Skeletal muscle satellite cell (primary cell): ENCODE data around the gene IL9R. TPM values are rescaled to one million over a fixed set of nuclear protein-coding genes. Genes with fewer than 3 reads are reported as not detected.

ENCODE experiments used
- H3K27me3 ChIP-seq: 2 replicates; pipeline ENCODE4 v1.7.0; 2013; ENCODE audit warnings: low read length; ENCODE audit not compliant: control insufficient read depth, insufficient read depth
- H3K36me3 ChIP-seq: 2 replicates; pipeline ENCODE4 v1.7.0; 2013; ENCODE audit warnings: mild to moderate bottlenecking, control low read depth, low read length; ENCODE audit not compliant: insufficient read depth
- H3K4me1 ChIP-seq: 2 replicates; pipeline ENCODE4 v1.7.0; 2013; ENCODE audit warnings: low read length; ENCODE audit not compliant: control insufficient read depth, insufficient read depth
- H3K4me2 ChIP-seq: 2 replicates; pipeline ENCODE4 v1.7.0; 2013; ENCODE audit warnings: mild to moderate bottlenecking, low read length
- H3K4me3 ChIP-seq: 2 replicates; pipeline ENCODE4 v1.7.0; 2013; ENCODE audit warnings: low read length
- H3K9ac ChIP-seq: 2 replicates; pipeline ENCODE4 v1.7.0; 2013; ENCODE audit warnings: mild to moderate bottlenecking, low read depth, low read length, moderate library complexity
- H3K9me3 ChIP-seq: replicated peaks from 2 replicates; pipeline ENCODE4 v1.7.0; 2013; ENCODE audit warnings: mild to moderate bottlenecking, control low read depth, low read length
- total RNA-seq: library from RNA; depleted of rRNA; stranded (reverse); fragments of >200 nt; gene quantifications from 2 replicates; pipeline ENCODE4 v1.2.3, GENCODE V29; 2012; rRNA removed

The IL9R gene, protein sequence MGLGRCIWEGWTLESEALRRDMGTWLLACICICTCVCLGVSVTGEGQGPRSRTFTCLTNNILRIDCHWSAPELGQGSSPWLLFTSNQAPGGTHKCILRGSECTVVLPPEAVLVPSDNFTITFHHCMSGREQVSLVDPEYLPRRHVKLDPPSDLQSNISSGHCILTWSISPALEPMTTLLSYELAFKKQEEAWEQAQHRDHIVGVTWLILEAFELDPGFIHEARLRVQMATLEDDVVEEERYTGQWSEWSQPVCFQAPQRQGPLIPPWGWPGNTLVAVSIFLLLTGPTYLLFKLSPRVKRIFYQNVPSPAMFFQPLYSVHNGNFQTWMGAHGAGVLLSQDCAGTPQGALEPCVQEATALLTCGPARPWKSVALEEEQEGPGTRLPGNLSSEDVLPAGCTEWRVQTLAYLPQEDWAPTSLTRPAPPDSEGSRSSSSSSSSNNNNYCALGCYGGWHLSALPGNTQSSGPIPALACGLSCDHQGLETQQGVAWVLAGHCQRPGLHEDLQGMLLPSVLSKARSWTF
- total RNA-seq = not detected in 2 replicates

GRCh38 chrX:155997436-155997835 lies at the start of gene IL9R:
IL9R (plus strand) TSS chrX:155997696; CDS start chrX:155997760, 64 bp downstream.
- H3K9me3 ChIP-seq = no peaks in the 10 kb centered on the region
- H3K4me2 ChIP-seq = no peak within 1 kb of the TSS
- no peaks in the 10 kb centered on the region for H3K27me3 ChIP-seq
- no peaks in the 10 kb centered on the region for H3K36me3 ChIP-seq
- H3K4me3 ChIP-seq = no peak within 1 kb of the TSS
- no peak within 1 kb of the TSS for H3K9ac ChIP-seq
- no peaks in the 10 kb centered on the region for H3K4me1 ChIP-seq

GRCh38 chrX:155949098-155949497 lies 48.4 kb upstream of the IL9R start:
- Histone ChIP-seq H3K9me3 (no peaks in the 10 kb centered on the region), H3K4me3 (no peak overlapping the region)

DNA sequence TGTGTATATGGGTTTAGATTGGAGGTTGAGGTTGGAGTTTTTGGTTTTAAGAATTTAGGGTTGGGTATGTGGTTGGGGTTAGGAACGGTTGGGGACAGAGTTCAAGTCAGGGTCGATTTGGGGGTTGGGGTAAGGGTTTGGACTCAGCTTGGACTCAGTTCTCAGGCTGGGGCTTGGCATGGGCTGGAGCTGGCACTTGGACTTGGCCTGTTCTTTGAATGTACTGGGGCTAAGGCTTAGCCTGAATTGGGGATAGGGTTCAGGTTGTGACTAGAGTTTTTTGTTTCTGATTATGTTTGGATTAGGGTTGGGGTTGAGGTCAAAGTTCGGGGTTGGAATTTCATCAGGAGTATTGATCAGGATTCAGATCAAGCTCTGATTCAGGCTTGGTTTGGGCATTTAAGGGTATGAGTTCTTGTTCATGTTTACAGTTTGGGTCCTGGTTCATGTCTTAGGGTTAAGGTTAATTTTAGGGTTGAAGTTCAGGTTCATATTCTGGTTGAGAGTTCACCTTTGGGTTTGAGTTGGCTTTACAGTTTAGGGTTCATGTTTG lies 46.2 kb upstream of the IL9R start:
- H3K4me1 ChIP-seq = no peaks in the 10 kb centered on the region
- no peak overlapping the region for H3K4me3 ChIP-seq
- H3K9me3 ChIP-seq = no peaks in the 10 kb centered on the region
- H3K4me2 ChIP-seq = no peak overlapping the region
- no peaks in the 10 kb centered on the region for H3K36me3 ChIP-seq
- no peaks in the 10 kb centered on the region for H3K27me3 ChIP-seq
- H3K9ac ChIP-seq = no peak overlapping the region

More at GRCh38 chrX:155949098-155949497, 48.4 kb upstream of the IL9R start:
- Histone ChIP-seq H3K27me3 (no peaks in the 10 kb centered on the region), H3K4me1 (no peaks in the 10 kb centered on the region), H3K9ac (no peak overlapping the region), H3K36me3 (no peaks in the 10 kb centered on the region), H3K4me2 (no peak overlapping the region)

DNA sequence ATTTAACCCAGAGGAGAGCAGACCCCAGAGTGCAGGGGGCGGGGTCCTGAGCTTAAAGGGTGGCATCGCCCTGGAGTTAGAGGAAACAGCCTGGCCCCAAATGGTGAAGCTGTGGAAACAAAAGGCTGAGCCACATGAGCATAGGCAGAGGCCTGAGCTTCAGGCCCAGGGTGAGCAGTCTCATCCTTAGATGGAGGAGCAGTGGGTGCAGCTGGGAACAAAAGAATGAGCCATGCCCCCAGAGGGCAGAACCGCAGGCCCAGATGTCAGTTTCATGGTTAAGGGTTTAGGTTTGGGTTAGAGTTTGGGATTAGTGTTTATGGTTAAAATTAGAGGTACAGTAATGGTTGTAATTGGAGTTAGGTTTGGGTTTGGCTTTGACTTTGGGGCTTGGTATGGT lies 44.4 kb upstream of the IL9R start:
- Histone ChIP-seq H3K4me2 (no peak overlapping the region), H3K27me3 (no peaks in the 10 kb centered on the region)

GRCh38 chrX:155954793-155955192 lies 42.7 kb upstream of the IL9R start:
- Histone ChIP-seq H3K4me3 (no peak overlapping the region), H3K36me3 (no peaks in the 10 kb centered on the region), H3K27me3 (no peaks in the 10 kb centered on the region), H3K9me3 (no peaks in the 10 kb centered on the region), H3K4me1 (no peaks in the 10 kb centered on the region), H3K4me2 (no peak overlapping the region), H3K9ac (no peak overlapping the region)

More for the DNA sequence above, 44.4 kb upstream of the IL9R start:
- no peaks in the 10 kb centered on the region for H3K9me3 ChIP-seq
- H3K9ac ChIP-seq = no peak overlapping the region
- no peaks in the 10 kb centered on the region for H3K36me3 ChIP-seq
- no peaks in the 10 kb centered on the region for H3K4me1 ChIP-seq
- H3K4me3 ChIP-seq = no peak overlapping the region

DNA sequence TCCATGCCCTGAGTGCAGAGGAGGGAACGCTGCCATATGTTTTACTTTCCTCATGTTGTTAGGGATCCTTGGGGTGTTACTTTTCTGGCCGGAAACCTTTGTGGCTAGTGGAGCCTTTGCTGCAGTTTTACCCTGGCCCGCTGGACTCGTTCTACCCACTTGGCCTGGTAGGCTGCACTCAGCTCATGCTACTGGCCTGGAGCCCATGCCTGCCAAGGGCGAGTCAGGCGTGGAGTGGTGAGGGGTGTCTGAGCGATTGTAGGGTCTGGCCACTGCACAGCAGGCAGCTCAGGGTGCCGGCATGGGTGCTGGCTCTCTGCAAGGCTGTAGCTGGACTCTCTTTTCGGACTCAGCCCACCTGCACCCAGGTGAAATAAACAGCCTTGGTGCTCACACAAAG lies 41.4 kb upstream of the IL9R start:
- Histone ChIP-seq H3K4me2 (no peak overlapping the region), H3K4me1 (no peaks in the 10 kb centered on the region)

GRCh38 chrX:155956649-155957048 lies 40.8 kb upstream of the IL9R start:
- H3K4me1 ChIP-seq = no peaks in the 10 kb centered on the region
- H3K36me3 ChIP-seq = no peaks in the 10 kb centered on the region
- no peaks in the 10 kb centered on the region for H3K9me3 ChIP-seq
- no peak overlapping the region for H3K4me2 ChIP-seq
- H3K4me3 ChIP-seq = no peak overlapping the region
- H3K9ac ChIP-seq = no peak overlapping the region
- no peaks in the 10 kb centered on the region for H3K27me3 ChIP-seq

More for the DNA sequence above, 41.4 kb upstream of the IL9R start:
- Histone ChIP-seq H3K36me3 (no peaks in the 10 kb centered on the region), H3K27me3 (no peaks in the 10 kb centered on the region), H3K9me3 (no peaks in the 10 kb centered on the region), H3K4me3 (no peak overlapping the region), H3K9ac (no peak overlapping the region)

DNA sequence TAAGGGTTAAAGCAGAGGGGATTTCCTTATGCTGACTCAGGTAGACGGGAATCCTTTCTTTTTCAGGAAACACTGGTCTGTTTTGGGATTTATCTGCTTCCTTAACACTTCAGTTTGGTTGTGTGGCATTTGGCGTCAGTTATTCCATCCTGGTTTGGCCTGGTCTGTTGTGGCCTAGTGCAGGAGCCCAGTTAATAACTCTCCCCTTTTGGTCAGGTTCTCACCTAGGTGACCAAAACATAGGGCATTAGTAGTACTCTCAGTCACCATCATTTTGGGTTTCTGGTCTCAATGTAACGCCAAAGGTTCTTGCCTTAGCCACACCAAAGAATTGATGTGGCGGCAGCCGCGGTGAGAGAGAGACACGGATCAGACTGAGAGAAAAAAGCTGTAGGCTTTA lies 39.7 kb upstream of the IL9R start:
- Histone ChIP-seq H3K4me1 (no peaks in the 10 kb centered on the region), H3K9ac (no peak overlapping the region), H3K4me3 (no peak overlapping the region)

GRCh38 chrX:155959018-155959587 lies 38.4 kb upstream of the IL9R start:
- Histone ChIP-seq H3K4me2 (no peak overlapping the region), H3K27me3 (no peaks in the 10 kb centered on the region), H3K9me3 (no peaks in the 10 kb centered on the region), H3K9ac (no peak overlapping the region), H3K4me1 (no peaks in the 10 kb centered on the region), H3K36me3 (no peaks in the 10 kb centered on the region), H3K4me3 (no peak overlapping the region)

More for the DNA sequence above, 39.7 kb upstream of the IL9R start:
- Histone ChIP-seq H3K9me3 (no peaks in the 10 kb centered on the region), H3K36me3 (no peaks in the 10 kb centered on the region), H3K27me3 (no peaks in the 10 kb centered on the region), H3K4me2 (no peak overlapping the region)

GRCh38 chrX:155962906-155963305 lies 34.6 kb upstream of the IL9R start:
- Histone ChIP-seq H3K36me3 (no peaks in the 10 kb centered on the region), H3K4me3 (no peak overlapping the region), H3K27me3 (no peaks in the 10 kb centered on the region), H3K4me1 (no peaks in the 10 kb centered on the region), H3K4me2 (no peak overlapping the region), H3K9me3 (no peaks in the 10 kb centered on the region), H3K9ac (no peak overlapping the region)

- H3K9ac ChIP-seq = no peak overlapping the region
- H3K27me3 ChIP-seq = no peaks in the 10 kb centered on the region
- no peaks in the 10 kb centered on the region for H3K36me3 ChIP-seq
- H3K4me2 ChIP-seq = no peak overlapping the region
- H3K4me3 ChIP-seq = no peak overlapping the region
- no peaks in the 10 kb centered on the region for H3K4me1 ChIP-seq
- H3K9me3 ChIP-seq = no peaks in the 10 kb centered on the region
Observed at GRCh38 chrX:155966876-155967275, 30.6 kb upstream of the IL9R start.
